Measurements from ENCODE around the gene EIF5B. TPM values are rescaled to one million over a fixed set of nuclear protein-coding genes. Genes with fewer than 3 reads are reported as not detected.

Gene EIF5B
- total RNA-seq, 1 donor from 2014 or later: 16.7 TPM

Other genes starting within 250 kb of the EIF5B start
- 0.13 TPM in 2 replicates for gene C2orf15, start 195.7 kb upstream of the EIF5B start, total RNA-seq
- 1.3 and 1.7 TPM in 2 replicates for gene TSGA10, start 182.4 kb upstream of the EIF5B start, total RNA-seq
- 3.1 and 5.3 TPM in 2 replicates for gene LIPT1, start 182.4 kb upstream of the EIF5B start, total RNA-seq
- 12.3 and 14.2 TPM in 2 replicates for gene MITD1, start 156.3 kb upstream of the EIF5B start, total RNA-seq
- gene MRPL30, start 156.2 kb upstream of the EIF5B start, total RNA-seq: 27.2 and 32.1 TPM in 2 replicates
- gene LYG2, start 81.7 kb upstream of the EIF5B start, total RNA-seq: not detected in 2 replicates
- 0.13 and 0.51 TPM in 2 replicates for gene LYG1, start 36.2 kb upstream of the EIF5B start, total RNA-seq
- 62.3 and 65.5 TPM in 2 replicates for gene TXNDC9, start 1.1 kb upstream of the EIF5B start, total RNA-seq
- gene REV1, start 152.6 kb downstream of the EIF5B start, total RNA-seq: 25.0 and 31.1 TPM in 2 replicates

All from dermis microvascular lymphatic vessel endothelial cell (primary cell).